HepG2 (cell line): ENCODE results near the gene GRM2. TPM values are rescaled to one million over a fixed set of nuclear protein-coding genes. Genes with fewer than 3 reads are reported as not detected.
A peak's percentile ranks its signal among the peaks of the same experiment; 100 is the strongest.

Experiments
- DRAP1 ChIP-seq: IDR thresholded peaks from 2 replicates; pipeline ENCODE4 v1.6.1; 2016; ENCODE audit warnings: missing genetic modification reagents, missing compliant biosample characterization
- HMG20B ChIP-seq: conservative IDR thresholded peaks from 2 replicates; pipeline ENCODE4 v1.6.1; 2016; ENCODE audit warnings: missing genetic modification reagents, missing compliant biosample characterization
- KDM5A ChIP-seq: fragments of 200-600 bp; sonication (generic); IDR thresholded peaks from 2 replicates; pipeline ENCODE4 v1.7.0; 2018; ENCODE audit warnings: antibody characterized with exemption, mild to moderate bottlenecking, low read length, borderline replicate concordance
- KMT2A ChIP-seq: sonication (generic); formaldehyde crosslinking; IDR thresholded peaks from 2 replicates; pipeline ENCODE4 v1.4.0; 2020; ENCODE audit warnings: missing genetic modification reagents
- MZF1 ChIP-seq: sonication (generic); formaldehyde crosslinking; IDR thresholded peaks from 2 replicates; pipeline ENCODE4 v1.8.1; 2023; ENCODE audit warnings: mild to moderate bottlenecking, missing genetic modification reagents, borderline replicate concordance
- NCOA1 ChIP-seq: sonication (generic); formaldehyde crosslinking; IDR thresholded peaks from 2 replicates; pipeline ENCODE4 v1.9.0; 2021; ENCODE audit warnings: missing genetic modification reagents
- NR2F1 ChIP-seq, 2 experiments: fragments of 450-650 bp in 1 of 2; formaldehyde crosslinking in 1 of 2; IDR thresholded peaks; 2 replicates each; pipeline versions ENCODE4 v1.5.0 to v1.6.1; 2016 to 2020; ENCODE audit warnings: mild to moderate bottlenecking in 1 of 2, missing compliant biosample characterization in 1 of 2, missing genetic modification reagents in 1 of 2, moderate library complexity in 1 of 2
- PHB2 ChIP-seq: fragments of 450-650 bp; IDR thresholded peaks from 2 replicates; pipeline ENCODE4 v1.6.1; 2018; ENCODE audit not compliant: partially characterized antibody
- SP1 ChIP-seq, 2 experiments: fragments of 450-650 bp in 1 of 2; sonication (generic) in 1 of 2; formaldehyde crosslinking in 1 of 2; IDR thresholded peaks; 2 replicates each; pipeline versions ENCODE4 v1.4.0 to v1.6.1; 2016 to 2020; ENCODE audit warnings: missing genetic modification reagents in 1 of 2
- ZFP36L1 ChIP-seq: sonication (generic); formaldehyde crosslinking; IDR thresholded peaks from 2 replicates; pipeline ENCODE4 v1.8.0; 2022; ENCODE audit warnings: mild to moderate bottlenecking, missing genetic modification reagents, moderate library complexity
- ZNF17 ChIP-seq: sonication (generic); formaldehyde crosslinking; IDR thresholded peaks from 2 replicates; pipeline ENCODE4 v1.5.0; 2020; ENCODE audit warnings: mild to moderate bottlenecking, missing genetic modification reagents
- ZNF441 ChIP-seq: sonication (generic); formaldehyde crosslinking; IDR thresholded peaks from 2 replicates; pipeline ENCODE4 v1.7.0; 2021; ENCODE audit warnings: missing genetic modification reagents, borderline replicate concordance
- ZNF639 ChIP-seq: conservative IDR thresholded peaks from 2 replicates; pipeline ENCODE4 v1.6.1; 2018; ENCODE audit warnings: missing genetic modification reagents
- ZNF7 ChIP-seq: IDR thresholded peaks from 2 replicates; pipeline ENCODE4 v1.6.1; 2016; ENCODE audit warnings: missing biosample characterization, missing genetic modification reagents
- ZNF768 ChIP-seq: sonication (generic); formaldehyde crosslinking; IDR thresholded peaks from 2 replicates; pipeline ENCODE4 v1.4.0; 2020; ENCODE audit warnings: missing genetic modification reagents
- ZNF772 ChIP-seq: sonication (generic); formaldehyde crosslinking; IDR thresholded peaks from 2 replicates; pipeline ENCODE4 v1.5.0; 2020; ENCODE audit warnings: mild to moderate bottlenecking, missing genetic modification reagents
- ZNF773 ChIP-seq: sonication (generic); formaldehyde crosslinking; IDR thresholded peaks from 2 replicates; pipeline ENCODE4 v1.4.0; 2020; ENCODE audit warnings: missing genetic modification reagents, borderline replicate concordance
- ZNF780A ChIP-seq: sonication (generic); formaldehyde crosslinking; IDR thresholded peaks from 2 replicates; pipeline ENCODE4 v1.8.0; 2022; ENCODE audit warnings: mild to moderate bottlenecking, missing genetic modification reagents, moderate library complexity
- ZNF816 ChIP-seq: sonication (generic); formaldehyde crosslinking; IDR thresholded peaks from 2 replicates; pipeline ENCODE4 v1.8.0; 2022; ENCODE audit warnings: missing genetic modification reagents, mild to moderate bottlenecking, borderline replicate concordance
- polyA plus RNA-seq, 8 experiments: library from polyadenylated mRNA; depleted of rRNA in 3 of 8; stranded (reverse) in 7 of 8; unstranded in 1 of 8; fragments of >200 nt; fragmentation: Illumina TruSeq in 4 of 8; extraction: Trizol in 4 of 8; gene quantifications; 2 replicates each; pipeline versions ENCODE4 v1.2.1 to v1.2.3, GENCODE V29; 2011 to 2016; ENCODE audit warnings: low read depth in 4 of 8, missing spikeins in 1 of 8, mixed read lengths in 1 of 8; ENCODE audit not compliant: insufficient read depth in 1 of 8
- total RNA-seq, 5 experiments: library from RNA; depleted of rRNA; stranded (reverse); fragments of >200 nt; fragmentation: Illumina TruSeq; extraction: Trizol; gene quantifications; 2 replicates each; pipeline ENCODE4 v1.2.3, GENCODE V29; 2016; ENCODE audit warnings: low read depth in 1 of 5
- TF ChIP-seq, protein P1 (sequence below): sonication (generic); formaldehyde crosslinking; IDR thresholded peaks from 2 replicates; pipeline ENCODE4 v1.5.0; 2020; ENCODE audit warnings: mild to moderate bottlenecking, missing genetic modification reagents, borderline replicate concordance
- TF ChIP-seq, protein P2 (sequence below): sonication (generic); formaldehyde crosslinking; IDR thresholded peaks from 2 replicates; pipeline ENCODE4 v1.4.0; 2020; ENCODE audit warnings: low read depth, mild to moderate bottlenecking, missing genetic modification reagents
- TF ChIP-seq, protein P3 (sequence below): sonication (generic); formaldehyde crosslinking; conservative IDR thresholded peaks from 2 replicates; pipeline ENCODE4 v1.8.0; 2022; ENCODE audit warnings: low read depth, missing genetic modification reagents

GRM2 gene
- total and polyA plus RNA-seq, 2 of the 13 experiments (the other 11 are each of a cell fraction or from before 2014, with no cell fraction given): 0.04 to 0.07 TPM

DNA sequence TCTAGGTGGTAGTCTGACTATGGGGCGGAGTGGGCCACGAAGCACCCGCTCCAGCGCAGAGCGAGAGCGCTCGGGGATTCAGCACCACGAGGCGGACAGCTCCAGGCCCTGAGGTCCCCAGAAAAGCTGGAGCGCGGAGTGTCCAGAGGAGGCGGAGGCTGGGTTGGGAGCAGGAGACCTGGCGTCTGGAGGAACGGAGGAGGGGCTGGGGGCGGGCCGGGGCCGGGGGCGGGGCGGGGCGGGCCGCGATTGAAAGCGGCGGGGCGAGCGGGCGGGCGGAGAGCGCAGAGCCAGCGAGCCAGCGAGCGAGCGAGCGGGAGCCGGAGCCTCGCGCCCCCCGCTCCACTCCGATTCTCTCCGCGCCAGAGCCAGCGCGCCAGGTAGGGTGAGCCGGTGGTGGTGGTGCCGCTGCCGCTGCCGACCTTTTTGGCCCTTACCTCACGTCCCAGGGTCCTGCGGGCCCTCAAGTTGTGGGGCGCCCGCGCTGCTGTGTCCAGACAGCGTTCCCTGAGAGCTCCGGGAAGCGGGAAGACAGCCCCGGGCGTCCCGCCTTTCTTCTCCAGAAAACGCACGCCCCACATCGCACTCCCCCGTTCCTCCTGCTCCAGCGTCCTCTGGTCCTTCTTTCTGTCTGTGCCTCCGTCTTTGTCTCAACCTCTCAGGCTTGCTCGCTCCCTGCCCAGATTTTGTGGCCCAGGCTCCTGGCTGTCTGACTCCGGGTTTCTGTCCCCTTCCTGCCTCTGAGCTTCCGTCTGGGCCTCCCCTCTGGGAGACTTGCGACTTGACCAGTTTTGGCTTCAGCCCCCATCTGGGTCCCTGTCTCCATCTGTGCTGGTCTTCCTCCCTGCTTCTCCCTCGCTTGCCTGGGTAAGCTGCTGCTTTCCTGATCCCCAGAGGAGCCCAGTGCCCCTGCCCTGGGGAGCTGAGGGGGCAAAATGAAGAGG, at the start of gene GRM2 (continued):
- TF ChIP-seq ZNF639 (CRISPR knock-in tag) (peak; percentile 67; the same call in 1 of the 2 replicates), MZF1 (no peak), DRAP1 (peak; percentile 47; the same call in 1 of the 2 replicates), HMG20B (CRISPR knock-in tag) (0 out of 2 replicates have a peak, but pooled peaks have one; percentile 45), ZNF441 (CRISPR knock-in tag) (peak; percentile 77; the same call in 1 of the 2 replicates), ZNF768 (CRISPR knock-in tag) (peak; percentile 56; the same call in 1 of the 2 replicates), ZNF773 (CRISPR knock-in tag) (0 out of 2 replicates have a peak, but pooled peaks have one; percentile 57), KMT2A (CRISPR knock-in tag) (0 out of 2 replicates have a peak, but pooled peaks have one; percentile 38), ZFP36L1 (CRISPR knock-in tag) (no peak), ZNF816 (peak; percentile 59; the same call in 1 of the 2 replicates), ZNF772 (CRISPR knock-in tag) (peak; percentile 82; the same call in 1 of the 2 replicates), ZNF17 (CRISPR knock-in tag) (no peak), NCOA1 (CRISPR knock-in tag) (no peak), ZNF780A (peak; percentile 75; the same call in 1 of the 2 replicates), PHB2 (no peak), NR2F1 (CRISPR knock-in tag; IDR thresholded peaks at IDR 0.05) (no peak), ZNF7 (CRISPR knock-in tag) (no peak), KDM5A (no peak), SP1 (IDR thresholded peaks at IDR 0.05) (no peak), SP1 (CRISPR knock-in tag; IDR thresholded peaks at IDR 0.05) (peak; percentile 73)
- TF ChIP-seq, protein P1, sequence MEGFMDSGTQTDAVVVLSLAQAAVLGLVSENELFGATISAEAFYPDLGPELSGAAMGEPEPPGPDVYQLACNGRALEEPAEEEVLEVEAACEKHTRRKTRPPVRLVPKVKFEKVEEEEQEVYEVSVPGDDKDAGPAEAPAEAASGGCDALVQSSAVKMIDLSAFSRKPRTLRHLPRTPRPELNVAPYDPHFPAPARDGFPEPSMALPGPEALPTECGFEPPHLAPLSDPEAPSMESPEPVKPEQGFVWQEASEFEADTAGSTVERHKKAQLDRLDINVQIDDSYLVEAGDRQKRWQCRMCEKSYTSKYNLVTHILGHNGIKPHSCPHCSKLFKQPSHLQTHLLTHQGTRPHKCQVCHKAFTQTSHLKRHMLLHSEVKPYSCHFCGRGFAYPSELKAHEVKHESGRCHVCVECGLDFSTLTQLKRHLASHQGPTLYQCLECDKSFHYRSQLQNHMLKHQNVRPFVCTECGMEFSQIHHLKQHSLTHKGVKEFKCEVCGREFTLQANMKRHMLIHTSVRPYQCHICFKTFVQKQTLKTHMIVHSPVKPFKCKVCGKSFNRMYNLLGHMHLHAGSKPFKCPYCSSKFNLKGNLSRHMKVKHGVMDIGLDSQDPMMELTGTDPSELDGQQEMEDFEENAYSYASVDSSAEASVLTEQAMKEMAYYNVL: 0 out of 2 replicates have a peak, but pooled peaks have one; percentile 35
- TF ChIP-seq, protein P2, sequence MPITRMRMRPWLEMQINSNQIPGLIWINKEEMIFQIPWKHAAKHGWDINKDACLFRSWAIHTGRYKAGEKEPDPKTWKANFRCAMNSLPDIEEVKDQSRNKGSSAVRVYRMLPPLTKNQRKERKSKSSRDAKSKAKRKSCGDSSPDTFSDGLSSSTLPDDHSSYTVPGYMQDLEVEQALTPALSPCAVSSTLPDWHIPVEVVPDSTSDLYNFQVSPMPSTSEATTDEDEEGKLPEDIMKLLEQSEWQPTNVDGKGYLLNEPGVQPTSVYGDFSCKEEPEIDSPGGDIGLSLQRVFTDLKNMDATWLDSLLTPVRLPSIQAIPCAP: no peak
- TF ChIP-seq, protein P3, sequence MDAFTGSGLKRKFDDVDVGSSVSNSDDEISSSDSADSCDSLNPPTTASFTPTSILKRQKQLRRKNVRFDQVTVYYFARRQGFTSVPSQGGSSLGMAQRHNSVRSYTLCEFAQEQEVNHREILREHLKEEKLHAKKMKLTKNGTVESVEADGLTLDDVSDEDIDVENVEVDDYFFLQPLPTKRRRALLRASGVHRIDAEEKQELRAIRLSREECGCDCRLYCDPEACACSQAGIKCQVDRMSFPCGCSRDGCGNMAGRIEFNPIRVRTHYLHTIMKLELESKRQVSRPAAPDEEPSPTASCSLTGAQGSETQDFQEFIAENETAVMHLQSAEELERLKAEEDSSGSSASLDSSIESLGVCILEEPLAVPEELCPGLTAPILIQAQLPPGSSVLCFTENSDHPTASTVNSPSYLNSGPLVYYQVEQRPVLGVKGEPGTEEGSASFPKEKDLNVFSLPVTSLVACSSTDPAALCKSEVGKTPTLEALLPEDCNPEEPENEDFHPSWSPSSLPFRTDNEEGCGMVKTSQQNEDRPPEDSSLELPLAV (CRISPR knock-in tag): 0 out of 2 replicates have a peak, but pooled peaks have one; percentile 49
